ENCODE measurements around the gene FRYL.

- TF ChIP-seq POLR2A (IDR thresholded peaks at IDR 0.05) (no peak), CTCF (IDR thresholded peaks at IDR 0.05) (no peak)
Measured at GRCh38 chr4:48484494-48485168, 295.4 kb downstream of the FRYL start.

All from uterus (tissue), 2 donors.